Epidermal melanocyte (primary cell): Measurements from ENCODE around the gene FBXO41.
A peak's percentile ranks its signal among the peaks of the same experiment; 100 is the strongest.

Source experiments
- DNase-seq: peaks from one replicate; pipeline ENCODE4 v3.0.0; 2011; ENCODE audit warnings: low spot score; ENCODE audit not compliant: insufficient read length

Gene FBXO41

DNA sequence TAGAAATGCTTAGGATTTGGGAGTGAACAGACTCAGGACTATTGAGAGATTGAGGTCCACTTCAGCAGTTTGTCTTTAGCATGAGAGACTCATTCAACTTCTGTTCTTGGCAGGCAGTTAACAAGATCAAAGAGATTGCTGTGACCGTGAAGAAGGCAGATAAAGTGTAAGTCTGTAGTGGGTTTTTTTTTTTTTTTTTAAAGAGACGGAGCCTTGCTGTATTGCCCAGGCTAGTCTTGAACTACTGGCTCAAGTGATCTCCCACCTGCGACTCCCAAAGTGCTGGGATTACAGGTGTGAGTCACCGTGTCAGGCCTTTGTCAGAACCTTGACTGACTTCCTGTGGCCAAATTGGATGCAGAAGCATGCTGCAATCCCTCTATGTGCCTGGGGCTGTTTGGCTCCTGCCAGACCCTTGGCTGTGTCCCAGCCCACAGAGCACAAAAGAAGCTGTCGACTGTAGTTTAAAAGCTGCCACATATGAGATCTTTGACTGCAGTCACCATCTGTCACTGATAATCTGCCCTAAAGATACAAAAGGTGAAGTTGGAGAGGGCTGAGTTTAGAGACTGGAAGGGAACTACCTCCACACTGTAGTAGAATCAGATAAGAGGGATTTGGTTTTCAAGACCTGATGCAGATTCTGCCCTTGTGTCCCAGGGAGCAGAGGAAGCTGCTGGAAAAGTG is 40.3 kb downstream of the FBXO41 start:
- DNase-seq: no peak

DNA sequence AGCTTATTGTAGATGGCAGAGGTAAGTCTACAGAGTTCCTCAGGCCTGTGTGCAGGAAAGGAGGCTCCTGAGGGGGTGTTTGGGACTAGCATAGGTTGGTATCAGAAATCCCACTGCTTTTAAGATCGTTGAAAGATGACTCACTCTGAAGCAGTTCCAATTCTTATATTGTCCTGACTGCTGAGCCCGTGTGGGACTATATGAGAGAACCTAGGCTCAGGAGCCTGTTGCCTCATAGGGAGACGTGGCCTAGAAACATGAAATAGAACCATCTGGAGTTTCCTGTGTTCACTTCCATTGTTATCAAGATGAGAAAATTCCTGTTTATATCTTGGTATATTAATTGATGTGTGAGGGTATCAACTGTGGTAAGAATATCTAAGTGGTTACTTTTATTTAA is 44.5 kb downstream of the FBXO41 start:
- no peak for DNase-seq

DNA sequence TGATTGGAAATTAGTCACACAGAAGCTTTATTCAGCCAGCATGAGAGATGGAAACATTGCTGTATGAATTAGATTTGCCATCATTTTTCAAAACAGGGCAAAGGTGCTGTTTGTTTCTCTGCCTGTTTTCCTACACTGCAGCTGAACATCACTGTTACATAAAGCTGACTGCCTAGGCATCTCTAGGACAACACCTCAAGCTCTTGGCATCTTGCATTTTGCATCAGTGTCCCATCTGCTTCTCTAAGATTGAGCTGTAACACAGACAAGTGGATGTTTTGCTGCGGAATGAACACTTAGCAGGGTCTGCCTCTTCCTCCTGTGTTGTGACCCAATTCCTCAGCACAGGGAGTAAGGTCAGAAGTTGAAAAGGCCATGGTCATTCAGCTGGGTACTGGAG is 45.3 kb downstream of the FBXO41 start:
- no peak for DNase-seq

DNA sequence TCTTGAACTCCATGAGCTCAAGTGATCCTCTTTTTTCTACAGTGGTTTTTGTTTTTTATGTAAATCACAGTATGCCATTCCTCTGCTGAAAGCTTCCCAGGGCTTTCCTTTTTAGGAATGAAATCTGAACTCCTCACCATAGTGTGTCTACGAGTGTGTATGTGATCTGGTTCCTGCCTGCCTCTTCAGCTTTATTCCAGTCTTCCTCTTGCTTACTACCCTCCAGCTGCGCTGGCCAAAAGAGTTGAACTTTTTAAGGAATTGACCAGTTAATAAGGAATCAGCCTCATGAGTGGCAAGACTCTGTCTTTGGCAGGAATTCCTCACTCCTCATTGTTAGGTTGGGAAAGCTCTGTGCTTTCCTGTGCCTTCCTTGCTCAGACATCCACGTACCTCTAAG is 46.1 kb downstream of the FBXO41 start:
- no peak for DNase-seq

DNA sequence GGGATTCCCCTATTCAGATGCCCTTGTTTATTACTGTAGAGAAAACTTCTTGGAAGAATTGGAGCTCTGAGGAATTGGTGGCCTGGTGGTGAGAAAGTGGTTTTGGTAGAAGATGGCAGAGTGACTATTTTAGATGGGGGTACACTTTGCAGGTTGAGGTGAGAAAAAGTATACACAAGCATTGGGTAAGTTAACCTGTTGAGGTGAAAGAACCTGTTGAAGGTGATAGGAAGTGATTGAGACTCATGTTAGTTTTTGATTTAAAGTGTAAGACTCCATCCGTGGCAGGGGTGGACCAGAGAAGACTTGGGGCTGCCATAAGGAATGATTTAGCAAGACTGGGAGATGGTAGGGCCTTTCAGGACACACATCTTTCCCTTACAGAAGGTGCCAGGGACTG is 47.1 kb downstream of the FBXO41 start:
- DNase-seq: no peak

DNA sequence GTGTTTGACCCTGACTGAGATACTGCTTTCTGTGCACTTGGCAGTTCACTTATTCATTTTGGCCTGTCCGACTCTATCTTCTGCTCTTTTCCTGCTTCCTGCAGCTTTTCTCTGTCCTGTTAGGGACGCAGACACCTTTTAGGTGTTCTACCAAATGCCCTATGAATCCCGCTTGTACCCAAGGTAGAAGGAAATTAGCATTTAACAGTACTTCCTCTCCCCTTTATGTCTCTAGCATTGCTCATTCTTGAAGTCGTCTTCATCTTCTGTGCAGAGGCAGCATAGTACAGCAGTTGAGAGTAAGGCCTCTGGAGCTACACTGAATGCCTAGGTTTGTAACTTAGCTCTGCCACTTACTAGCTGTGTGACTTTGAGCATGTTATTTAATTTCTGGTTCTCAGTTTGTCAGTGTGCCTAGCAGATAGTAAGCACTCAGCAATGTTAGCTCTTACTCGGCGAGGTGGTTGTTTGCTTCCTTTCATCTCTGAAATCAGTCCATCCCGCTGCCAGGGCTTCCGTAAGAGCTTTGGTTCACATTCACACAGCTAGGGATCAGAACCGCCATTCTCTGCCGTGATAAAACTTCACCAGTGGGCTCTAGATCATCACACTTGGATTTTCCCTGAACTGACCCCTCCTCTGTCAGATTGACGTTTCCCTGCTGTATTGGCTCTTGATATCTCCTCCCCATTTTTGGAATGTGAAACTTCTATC is 48.8 kb downstream of the FBXO41 start:
- no peak for DNase-seq

DNA sequence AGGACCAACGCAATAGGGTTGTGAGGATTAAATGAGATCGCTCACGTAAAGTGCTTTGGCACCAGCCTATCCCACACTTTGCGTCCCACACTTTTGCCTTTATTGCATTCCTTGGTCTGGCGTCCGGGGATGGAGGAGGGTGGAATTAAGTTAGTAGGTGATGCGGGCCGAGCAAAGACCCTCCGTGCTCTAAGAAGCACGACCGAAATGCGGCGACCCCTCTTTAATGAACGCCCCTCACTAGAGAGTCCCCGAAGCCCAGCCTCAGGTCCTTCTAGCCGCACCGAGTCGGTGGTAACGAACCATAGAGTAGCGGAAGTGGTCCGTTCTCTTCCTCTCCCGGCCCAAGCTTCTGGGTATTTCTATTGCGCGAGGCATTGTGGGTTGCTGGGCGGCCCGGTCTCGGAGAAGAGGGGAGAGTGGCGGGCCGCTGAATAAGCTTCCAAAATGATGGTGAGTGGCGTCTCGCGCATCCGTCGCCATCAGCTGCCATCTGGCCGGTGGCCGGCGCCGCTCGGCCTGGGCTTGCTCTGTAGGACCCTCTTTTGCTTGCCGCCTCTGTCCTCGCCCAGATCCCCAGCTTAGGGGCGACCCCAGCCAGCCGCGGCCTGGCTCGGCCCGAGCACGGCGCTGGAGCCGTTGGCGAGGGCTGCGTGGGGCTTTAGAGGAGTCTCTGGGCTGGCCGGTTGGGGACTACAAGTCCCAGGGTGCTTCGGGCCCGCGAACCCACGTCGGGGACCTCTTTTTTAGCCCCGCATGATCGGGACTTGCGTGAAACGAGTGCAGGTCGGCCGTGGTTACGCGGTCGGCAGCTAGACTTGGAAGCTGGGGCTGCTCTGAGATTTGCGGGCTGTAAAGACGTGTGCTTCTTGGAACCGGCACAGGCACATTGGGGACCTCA is 50.1 kb downstream of the FBXO41 start, which contains the start of gene CCT7:
Gene CCT7, plus strand, starts transcription at position 377 of the 901 bp plus-strand sequence. Its CDS starts 71 bp downstream, at position 448.
- peak; percentile 71 for DNase-seq

DNA sequence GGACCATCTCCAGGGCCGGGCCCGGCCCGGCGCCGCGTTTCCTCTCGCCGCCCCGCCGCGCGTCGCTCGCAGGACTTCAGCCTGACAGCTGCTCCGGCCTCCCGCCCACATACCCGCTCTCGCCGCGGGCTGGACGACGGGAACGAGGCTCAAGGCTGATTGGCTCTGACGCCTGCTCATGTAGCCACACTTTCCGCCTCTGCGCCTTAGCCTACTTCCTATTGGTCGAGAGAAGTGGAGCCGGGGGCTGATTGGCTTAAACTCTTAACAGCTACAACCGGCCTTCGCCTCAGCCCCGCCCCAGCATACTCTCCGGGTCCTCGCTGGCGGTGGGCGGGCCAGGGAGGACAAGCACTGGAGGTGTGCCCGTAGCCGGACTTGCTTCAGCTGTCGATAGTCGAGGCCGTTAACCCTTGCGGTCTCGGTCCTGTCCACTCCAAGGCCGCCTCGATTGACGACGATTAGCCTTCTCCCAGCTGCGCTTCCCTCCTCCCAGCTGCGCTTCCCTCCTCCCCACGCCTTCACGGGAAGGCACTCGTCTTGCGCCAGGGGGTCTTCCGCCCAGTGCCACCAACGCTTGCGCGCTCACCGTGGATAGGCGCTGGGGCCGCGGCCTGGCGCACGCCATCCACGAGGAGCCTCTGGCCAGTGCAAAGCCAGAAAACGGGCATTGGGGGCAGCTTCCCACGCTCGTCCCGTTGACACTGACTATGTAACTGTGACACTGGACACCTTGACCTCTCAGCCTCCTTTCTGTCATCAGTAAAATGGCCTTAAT is 50.9 kb downstream of the FBXO41 start, which contains the start of gene PRADC1:
Gene PRADC1, minus strand, starts transcription at position 86 of the 778 bp plus-strand sequence. Its CDS starts 79 bp downstream, at position 7.
- DNase-seq: peak; percentile 97

DNA sequence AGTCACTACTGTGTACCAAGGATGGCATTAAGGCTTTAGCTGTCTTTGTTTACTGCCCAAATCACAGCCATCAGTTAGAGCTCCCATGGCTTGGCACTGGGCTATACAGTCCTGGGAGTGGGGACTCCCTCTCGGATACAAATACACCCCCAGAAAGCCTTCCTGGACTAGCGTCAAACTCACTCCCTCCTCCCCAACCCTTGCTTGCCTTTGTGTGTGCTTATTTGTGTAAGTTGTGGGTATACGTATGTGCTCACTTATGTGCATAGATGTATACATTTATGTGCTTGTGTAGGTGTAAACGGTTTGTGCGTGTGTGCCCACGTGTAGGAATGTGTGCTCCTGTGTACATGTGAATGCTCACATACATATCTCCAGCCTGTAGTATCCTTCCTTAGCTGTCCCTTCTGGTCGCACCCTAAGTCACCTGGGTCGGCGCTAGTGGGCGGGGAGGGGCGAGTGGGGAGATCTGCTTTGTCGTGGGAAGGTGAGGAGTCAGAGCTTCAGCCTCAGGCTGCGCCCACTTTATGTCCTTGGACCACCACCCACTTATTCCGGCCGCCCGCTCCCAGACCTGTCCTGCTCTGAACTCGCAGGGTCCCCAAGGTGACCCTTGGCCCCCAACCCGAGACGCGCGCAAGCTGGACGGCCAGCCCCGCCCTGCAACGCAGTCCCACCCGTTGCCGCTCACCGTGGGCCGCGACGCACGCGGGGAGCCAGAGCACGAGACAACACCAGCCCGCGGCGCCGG is 51.7 kb downstream of the FBXO41 start:
- DNase-seq: no peak

DNA sequence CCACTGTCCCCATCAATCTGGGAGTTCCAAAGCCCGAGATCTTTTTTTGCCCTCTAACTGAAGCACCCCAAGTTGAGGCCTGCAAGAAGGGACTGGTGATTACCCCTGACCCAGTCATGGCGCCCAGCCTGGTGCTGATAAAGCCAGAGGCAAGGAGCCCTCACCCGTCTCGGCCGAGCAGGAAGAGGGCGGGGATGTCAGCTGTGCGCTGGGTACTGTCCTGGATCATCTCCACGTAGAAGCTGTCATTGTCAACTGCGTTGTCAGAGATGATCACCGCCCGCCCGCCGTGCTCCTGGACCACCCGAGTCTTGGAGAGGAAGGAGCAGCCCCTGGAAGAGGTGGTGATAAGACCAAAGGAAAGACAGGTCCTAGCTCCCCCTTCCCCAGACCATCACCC is 55.6 kb downstream of the FBXO41 start:
- DNase-seq: no peak

DNA sequence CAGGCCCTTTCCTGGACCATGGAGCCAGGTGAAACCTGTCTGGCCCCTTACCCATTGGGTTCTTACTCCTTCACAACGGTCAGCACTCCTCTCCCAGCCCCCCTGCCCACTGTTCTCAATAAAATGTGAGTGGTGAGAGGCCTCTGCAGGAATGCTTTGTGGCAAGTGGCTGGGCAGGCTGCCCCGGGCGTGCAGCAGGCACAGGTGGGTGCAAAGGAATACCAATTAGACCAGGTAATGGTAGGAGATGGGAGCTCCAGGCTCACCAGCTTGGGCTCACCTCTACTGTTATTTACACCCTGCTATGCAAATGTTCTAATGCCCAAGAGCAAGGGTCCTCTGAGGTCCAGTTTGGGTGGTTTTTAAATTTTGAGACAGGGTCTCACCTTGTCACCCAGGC is 57.2 kb downstream of the FBXO41 start:
- no peak for DNase-seq

DNA sequence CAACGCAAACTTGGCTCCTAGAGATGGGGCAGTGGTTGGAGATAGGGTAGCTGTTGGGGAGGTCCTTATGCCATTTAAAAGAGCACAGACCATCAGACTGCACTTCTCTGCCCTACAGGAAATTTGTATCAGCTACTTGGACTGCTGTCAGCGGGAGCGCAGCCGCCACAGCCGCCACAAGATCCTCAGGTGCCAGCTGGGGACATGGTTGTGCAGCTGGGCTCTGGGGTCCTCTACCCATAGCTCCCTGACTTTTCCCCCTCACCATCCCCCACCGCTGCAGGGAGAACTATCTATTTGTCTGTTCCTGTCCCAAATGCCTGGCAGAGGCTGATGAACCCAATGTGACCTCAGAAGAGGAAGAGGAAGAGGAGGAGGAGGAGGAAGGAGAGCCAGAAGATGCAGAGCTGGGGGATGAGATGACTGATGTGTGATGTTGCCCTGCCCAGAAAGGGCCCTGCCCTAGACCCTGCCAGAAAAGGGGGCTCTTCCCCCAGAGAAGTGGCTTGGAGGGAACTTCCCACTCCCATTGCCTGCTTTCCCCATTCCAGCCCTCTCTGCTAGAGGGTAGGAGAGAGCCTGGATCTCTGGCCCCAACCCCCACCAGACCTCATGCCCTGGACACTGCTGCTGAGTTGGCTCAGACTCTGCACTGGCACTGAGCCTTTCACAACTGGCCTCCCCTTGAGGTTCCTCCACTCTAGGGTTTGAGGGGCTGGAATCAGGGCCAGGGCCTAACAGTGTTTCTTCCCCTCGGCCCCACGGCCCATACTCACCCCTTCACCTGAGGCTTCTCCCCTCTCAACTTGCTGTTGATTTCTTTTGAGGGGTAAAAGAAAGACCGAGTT is 58.5 kb downstream of the FBXO41 start:
- no peak for DNase-seq

DNA sequence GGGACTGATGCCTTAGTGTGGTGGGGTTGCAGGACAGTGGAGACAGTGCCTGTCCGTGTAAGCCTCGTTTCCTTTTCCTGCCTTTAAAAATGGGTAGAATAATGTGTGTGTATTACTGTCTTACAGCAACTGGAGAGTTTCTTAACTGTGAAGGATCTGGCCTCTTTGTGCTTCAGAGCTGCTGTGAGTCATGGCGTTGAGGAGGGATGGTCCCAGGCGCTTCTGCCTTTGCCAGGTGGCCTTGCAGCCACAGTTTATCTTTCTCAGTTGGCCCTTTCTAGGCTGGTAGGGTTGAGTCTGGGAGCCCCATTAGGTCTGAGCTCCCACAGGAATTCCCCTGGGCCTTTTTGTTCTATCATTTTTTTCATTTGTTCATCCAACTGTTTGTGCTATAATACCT is 60.5 kb downstream of the FBXO41 start:
- DNase-seq: no peak

DNA sequence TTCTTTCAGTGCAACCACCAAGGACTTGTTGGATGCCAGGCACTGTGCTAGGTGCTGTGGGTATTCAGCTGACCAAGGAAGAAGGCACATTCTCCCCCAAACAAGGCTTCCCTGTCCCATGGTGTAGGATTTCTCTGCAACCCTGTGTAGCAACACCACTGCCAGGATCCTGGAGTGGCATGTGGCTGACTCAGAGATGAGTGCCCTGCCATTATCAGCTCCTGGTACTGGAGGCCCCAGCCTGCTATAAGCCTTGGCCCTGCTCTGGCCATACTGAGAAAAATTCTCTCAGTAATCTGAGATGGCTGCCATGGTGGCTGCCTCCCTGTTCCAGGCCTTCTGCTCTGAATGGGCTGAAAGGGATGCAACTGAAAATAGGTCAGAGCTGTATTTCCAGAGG is 66.0 kb downstream of the FBXO41 start:
- no peak for DNase-seq

DNA sequence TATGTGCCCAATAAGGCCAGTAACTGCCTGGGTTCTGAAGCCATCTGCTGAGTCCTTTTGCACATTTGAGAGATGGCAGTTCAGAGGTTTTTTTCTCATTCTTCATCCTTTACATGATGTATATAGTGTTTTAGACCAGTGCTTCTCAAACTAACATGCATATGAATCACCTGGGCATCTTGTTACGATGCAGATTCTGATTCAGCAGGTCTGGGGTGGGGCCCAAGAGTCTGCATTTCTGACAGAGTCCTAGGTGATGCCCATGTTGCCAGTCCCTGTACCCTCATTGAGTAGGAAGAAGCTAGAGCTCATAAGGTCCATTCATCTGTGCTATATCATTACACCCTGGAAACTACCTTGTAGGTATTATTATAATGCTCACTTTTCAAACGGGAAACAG is 66.5 kb downstream of the FBXO41 start:
- peak; percentile 3 for DNase-seq

DNA sequence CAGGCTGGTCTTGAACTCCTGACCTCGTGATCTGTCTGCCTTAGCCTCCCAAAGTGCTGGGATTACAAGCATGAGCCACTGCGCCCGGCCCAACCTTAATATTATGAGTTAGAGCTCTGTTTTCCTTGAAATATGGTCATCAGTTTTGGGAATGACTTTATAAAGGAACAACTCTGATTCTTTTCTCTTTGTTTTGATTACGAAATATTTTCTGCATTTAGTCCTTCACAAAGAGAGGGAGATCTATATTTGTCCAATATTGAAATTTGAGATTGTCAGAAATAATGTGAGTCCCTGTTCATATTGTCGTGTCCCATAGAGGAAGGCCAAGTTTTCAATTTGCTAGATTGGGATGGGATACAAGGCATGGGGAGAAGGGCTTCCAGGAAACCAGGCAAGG is 67.1 kb downstream of the FBXO41 start:
- DNase-seq: no peak

DNA sequence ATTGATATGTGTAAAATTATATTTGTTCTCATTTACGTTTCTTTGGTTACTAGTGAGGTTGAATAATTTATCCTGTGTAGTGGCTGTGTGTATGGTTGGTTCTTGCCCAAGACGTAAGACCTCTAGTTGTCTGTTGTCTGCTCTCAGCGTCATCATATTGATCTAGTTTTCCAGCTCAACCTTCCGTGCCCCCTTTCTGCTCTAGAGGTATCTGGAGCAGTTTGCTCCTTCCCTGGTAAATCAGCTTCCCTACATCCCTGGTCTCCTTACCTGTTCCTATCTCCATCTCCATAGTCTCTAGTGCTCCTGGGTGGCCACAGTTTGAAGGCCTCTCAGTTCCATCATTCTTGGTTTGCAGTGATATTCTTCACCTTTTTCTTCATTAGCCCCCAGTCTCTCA is 69.0 kb downstream of the FBXO41 start:
- no peak for DNase-seq

DNA sequence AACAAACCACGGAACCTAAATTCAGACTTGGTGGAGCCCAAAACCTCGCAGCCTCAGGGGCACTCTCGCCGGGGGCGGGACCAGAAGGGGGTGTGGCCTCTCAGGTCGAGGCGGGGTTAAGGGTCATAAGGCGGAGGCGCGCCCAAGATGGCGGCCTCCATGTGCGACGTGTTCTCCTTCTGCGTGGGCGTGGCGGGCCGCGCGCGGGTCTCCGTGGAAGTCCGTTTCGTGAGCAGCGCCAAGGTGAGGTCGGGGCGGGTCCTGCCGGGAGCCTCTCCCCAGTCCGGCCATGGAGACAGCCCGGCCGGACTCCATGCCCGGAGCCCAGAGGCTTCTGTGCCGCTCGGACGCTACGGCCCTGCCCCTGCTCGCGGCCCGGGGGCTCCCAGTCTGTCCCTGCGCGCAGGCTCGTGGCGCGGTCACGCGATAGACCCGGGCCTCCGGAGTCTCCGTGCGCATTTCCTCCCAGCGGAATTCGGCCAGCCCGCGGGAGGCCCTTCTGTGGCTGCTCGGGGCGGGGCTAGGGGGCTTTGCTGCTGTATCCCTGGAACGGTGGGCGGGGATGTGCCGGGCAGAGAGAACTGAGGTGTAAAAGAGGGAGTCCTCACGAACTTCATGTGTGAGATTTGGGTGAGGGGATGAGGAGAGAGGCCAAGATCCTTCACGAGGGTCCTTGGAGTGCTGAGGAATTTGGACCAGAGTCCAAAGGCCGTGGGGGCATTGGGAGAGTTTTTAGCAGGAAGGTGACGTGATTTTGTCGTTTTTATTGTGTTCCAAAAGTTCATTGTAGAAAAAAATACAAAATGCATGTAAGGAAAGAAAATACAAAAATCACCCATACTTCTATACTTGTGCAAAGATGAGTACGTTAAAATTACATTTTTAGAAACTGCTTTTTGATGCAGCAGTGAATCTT is 69.9 kb downstream of the FBXO41 start, which contains the start of gene SMYD5:
Gene SMYD5, plus strand, starts transcription at position 126 of the 916 bp plus-strand sequence. Its CDS starts 22 bp downstream, at position 148.
- DNase-seq: peak; percentile 52
